HG03469 (cell line): ENCODE measurements around the gene SUPT20HL1.
"Not testable (repeated sequence)": the region's sequence is repeated elsewhere in the genome, so short reads cannot be mapped to it uniquely, and the experiment has no call there.

ENCODE experiments used
- ATAC-seq: cut with Tn5 transposase; IDR thresholded peaks from one replicate; pipeline ENCODE4 v1.9.1; 2021; ENCODE audit warnings: mild to moderate bottlenecking, moderate library complexity, moderate number of reproducible peaks; ENCODE audit not compliant: unreplicated experiment

Gene SUPT20HL1

GRCh38 chrX:24360272-24360671 lies at the start of gene SUPT20HL1:
Gene SUPT20HL1 (plus strand): TSS chrX:24360639. CDS start chrX:24362761, 2,122 bp downstream.
- ATAC-seq: no peak

- ATAC-seq: not testable (repeated sequence)
Measured at GRCh38 chrX:24310916-24311315, 49.5 kb upstream of the SUPT20HL1 start.

- not testable (repeated sequence) for ATAC-seq
Measured at GRCh38 chrX:24311507-24312248, 48.8 kb upstream of the SUPT20HL1 start.

GRCh38 chrX:24312249-24312607 lies 48.2 kb upstream of the SUPT20HL1 start:
- not testable (repeated sequence) for ATAC-seq

- ATAC-seq: no peak
Measured at GRCh38 chrX:24314019-24314635, 46.3 kb upstream of the SUPT20HL1 start, which contains the start of gene SUPT20HL2. Gene SUPT20HL2 (minus strand): TSS chrX:24314069. CDS start chrX:24313315, 754 bp downstream.

- no peak for ATAC-seq
Measured at GRCh38 chrX:24316111-24316510, 44.3 kb upstream of the SUPT20HL1 start.

- no peak for ATAC-seq
Measured at GRCh38 chrX:24317567-24317966, 42.9 kb upstream of the SUPT20HL1 start.

- ATAC-seq: no peak
Measured at GRCh38 chrX:24321741-24322395, 38.6 kb upstream of the SUPT20HL1 start.

- ATAC-seq: no peak
Measured at GRCh38 chrX:24325231-24325630, 35.2 kb upstream of the SUPT20HL1 start.

GRCh38 chrX:24332878-24333277 lies 27.6 kb upstream of the SUPT20HL1 start:
- ATAC-seq: no peak

GRCh38 chrX:24333371-24333770 lies 27.1 kb upstream of the SUPT20HL1 start:
- no peak for ATAC-seq

GRCh38 chrX:24334461-24334860 lies 26.0 kb upstream of the SUPT20HL1 start:
- ATAC-seq: no peak

- no peak for ATAC-seq
Measured at GRCh38 chrX:24335871-24336270, 24.6 kb upstream of the SUPT20HL1 start.

GRCh38 chrX:24339911-24340310 lies 20.5 kb upstream of the SUPT20HL1 start:
- ATAC-seq: no peak

- no peak for ATAC-seq
Measured at GRCh38 chrX:24340501-24340900, 19.9 kb upstream of the SUPT20HL1 start.

- ATAC-seq: no peak
Measured at GRCh38 chrX:24341795-24342194, 18.6 kb upstream of the SUPT20HL1 start.

GRCh38 chrX:24343719-24344118 lies 16.7 kb upstream of the SUPT20HL1 start:
- ATAC-seq: no peak

- no peak for ATAC-seq
Measured at GRCh38 chrX:24347881-24348280, 12.6 kb upstream of the SUPT20HL1 start.

GRCh38 chrX:24350217-24350616 lies 10.2 kb upstream of the SUPT20HL1 start:
- no peak for ATAC-seq

- ATAC-seq: no peak
Measured at GRCh38 chrX:24355095-24355494, 5.3 kb upstream of the SUPT20HL1 start.

GRCh38 chrX:24357106-24357505 lies 3.3 kb upstream of the SUPT20HL1 start:
- ATAC-seq: no peak
